ENCODE data around the gene MINDY4.

MINDY4 gene

DNA sequence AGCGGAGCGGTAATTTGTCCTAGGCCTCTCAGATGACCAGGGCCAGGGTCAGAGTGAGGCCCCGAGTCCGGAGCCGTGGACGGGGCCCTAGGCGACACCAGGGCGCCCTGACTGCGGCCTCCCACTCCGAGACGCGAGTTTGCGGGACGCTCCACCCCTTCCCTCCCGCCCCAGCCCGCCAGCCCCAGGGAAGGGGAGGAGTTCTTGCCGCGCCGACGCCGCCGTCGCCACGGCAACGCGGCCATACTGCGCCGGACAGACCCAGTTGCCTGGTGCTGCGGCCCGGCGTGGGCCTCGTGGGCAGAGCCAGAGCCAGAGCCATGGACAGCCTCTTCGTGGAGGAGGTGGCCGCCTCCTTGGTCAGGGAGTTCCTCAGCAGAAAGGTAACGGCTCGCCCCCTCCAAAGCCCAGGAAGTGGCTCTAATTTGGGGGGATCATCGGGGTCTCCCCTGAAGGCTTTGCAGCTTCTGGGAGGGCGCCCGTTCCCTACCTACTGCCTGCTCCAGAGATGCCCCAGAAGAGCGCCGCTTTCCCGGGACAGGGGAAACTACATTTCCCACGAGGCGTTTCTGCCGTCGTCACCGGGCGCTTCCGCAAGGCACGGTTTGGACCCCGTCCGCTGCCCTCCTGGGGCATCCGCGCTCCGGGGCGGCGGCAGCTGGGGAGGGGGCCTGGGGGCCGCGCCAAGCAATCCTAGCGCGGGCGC, at the start of gene MINDY4:
Gene MINDY4, plus strand, starts transcription at position 244 of the 706 bp plus-strand sequence. Its CDS starts 77 bp downstream, at position 321.
- peak; percentile 88 for DNase-seq

GRCh38 chr7:30722187-30722586, 49.0 kb upstream of the MINDY4 start:
- DNase-seq = no peak

DNA sequence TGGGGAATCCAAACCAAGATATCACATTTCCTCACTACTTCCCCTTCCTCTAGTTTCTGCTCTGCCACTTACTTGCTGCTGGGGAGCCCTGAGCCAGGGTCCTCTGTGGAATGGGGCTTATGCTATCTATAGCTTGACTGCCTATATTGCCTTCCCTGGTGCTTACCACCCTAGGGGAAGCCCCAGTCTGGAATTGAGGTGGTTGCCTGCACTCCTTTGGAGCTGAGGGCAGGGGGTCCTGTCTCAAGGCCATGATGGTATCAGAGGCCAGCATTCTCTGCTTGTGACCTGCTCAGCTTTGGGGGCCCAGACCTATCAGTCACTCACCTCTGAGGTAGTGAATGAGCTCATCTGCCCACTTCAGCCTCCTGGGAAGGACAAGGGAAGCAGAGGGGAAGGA, 48.5 kb upstream of the MINDY4 start:
- no peak for DNase-seq

GRCh38 chr7:30723776-30724175, 47.4 kb upstream of the MINDY4 start:
- no peak for DNase-seq

DNA sequence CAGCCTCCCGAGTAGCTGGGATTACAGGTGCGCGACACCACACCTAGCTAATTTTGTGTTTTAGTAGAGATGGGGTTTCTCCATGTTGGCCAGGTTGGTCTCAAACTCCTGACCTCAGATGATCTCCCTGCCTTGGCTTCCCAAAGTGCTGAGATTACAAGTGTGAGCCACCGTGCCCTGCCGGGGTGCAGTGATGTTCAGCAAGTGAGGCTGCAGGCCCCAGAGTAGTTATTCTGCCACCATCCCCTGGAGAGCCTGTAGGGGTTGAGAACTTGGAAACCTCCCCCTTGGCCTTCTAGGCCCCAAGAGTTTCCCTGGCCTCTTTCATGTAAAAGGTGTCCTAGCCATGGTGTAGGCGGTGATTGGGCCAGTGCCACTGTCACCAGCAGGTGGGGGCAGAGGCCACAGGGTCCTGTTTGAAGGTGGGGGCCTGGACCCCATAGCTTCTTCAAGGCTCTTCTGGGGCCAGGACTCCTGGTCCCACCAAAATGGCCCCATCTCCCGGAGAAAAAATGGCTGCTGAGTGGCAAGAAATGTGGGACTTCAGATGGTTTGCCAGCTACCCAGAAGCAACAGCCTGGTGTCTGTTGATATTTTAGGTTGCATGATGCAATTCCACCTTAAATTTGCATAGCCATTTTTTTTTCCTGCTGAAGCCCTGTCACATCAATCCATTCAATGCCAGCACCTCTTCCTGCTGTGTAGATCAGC, 44.8 kb upstream of the MINDY4 start:
- no peak for DNase-seq

DNA sequence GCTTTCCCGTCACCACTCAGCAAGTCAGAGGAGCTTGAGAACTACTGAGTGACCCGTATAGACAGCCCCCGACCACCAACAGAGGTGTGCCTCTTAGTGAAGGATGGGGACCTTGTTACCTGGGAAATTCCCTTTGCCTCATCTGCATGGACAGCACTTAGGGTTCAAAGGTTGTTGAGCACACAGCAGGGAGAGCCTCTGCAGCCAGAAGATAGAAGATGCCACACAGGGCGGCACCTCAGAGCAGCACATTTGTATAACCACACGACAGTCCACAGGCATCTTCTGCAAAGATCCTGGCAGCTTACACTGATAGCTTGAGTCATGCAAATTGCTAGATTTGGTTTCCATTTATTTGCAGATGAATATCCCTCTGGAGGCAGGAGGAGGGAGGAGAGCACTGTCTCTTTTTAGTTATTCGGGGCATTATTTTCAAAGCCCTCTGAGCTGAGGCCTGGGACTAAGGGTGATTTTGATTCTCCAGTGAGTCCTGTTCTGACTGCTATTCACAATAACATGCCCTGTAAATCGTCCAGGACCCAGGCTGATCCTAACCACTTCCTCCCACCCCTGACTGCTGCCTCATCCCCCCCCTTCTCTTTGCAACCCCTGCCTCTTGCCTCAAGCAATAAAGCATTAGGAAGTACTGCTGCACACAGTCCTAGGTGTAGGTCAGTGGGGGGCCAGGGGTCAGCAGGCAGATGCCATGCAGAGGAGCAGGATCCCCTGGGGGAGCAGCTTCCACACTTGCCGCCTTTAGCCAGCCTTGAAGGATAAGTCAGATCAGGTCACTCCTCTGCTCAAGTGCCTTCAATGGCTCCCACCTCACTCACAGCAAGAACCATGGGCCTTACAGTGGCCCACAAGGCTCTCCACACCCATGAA, 43.9 kb upstream of the MINDY4 start:
- no peak for DNase-seq

GRCh38 chr7:30728591-30729100, 42.6 kb upstream of the MINDY4 start:
- no peak for DNase-seq

GRCh38 chr7:30729642-30730041, 41.6 kb upstream of the MINDY4 start:
- DNase-seq = no peak

DNA sequence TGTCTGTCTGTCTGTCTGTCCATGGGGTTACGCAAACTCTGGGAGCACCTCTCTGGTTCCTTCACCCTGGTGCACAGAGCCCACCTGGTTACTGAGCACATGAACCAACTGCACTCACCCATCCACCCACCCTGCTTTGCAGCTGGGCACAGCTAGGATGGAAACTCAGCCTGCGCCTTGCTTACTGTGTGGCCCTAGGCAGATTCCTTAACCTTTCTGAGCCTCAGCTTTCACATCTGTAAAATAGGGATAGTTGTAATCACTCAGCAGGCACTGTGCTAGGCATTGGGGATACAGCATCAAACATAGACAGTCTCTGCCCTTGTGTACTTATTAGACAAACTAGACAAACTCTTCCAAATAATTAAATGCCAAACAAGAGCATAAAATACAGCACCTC, 41.1 kb upstream of the MINDY4 start:
- DNase-seq = no peak

- DNase-seq = no peak
Observed at GRCh38 chr7:30730996-30731395, 40.2 kb upstream of the MINDY4 start.

DNA sequence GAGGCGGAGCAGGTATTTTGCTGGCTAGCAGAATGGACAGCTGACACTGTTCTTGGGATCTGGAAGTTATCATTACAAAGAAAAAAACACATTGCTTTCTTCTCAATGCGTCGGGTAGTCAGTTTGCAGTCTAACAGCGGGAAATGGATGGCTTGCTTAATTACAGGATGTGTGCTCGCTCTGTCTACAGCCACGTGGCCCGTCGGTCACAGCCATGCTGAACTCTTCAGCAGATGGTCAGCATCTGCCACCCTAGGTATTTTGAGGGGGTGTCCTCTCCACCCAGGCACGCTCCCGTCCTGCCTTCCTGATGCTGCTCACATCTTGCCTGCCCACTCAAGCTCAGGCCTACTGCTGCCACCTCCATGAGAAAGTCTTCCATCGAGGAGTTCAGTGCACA, 39.6 kb upstream of the MINDY4 start:
- DNase-seq = no peak

GRCh38 chr7:30732606-30733005, 38.6 kb upstream of the MINDY4 start:
- no peak for DNase-seq

DNA sequence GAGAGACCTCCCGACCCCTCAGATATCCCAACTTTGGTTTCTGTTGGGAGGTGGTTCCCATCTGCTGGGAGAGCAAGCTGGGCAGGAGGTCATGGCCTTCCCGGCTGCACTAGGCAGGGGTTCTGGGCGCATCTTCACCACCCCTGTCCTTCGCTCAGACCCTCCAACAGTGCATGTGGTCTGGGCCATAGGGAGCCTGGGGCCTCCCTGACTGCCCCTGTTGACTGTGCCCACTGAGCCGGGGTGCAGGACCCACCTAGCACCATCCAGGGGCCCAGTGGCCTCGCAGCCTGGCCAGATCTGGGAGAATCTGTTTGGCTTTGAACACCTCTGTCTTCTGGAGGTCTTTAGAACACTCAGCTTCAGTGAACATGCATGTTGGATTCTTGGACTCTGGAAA, 38.0 kb upstream of the MINDY4 start:
- no peak for DNase-seq

DNA sequence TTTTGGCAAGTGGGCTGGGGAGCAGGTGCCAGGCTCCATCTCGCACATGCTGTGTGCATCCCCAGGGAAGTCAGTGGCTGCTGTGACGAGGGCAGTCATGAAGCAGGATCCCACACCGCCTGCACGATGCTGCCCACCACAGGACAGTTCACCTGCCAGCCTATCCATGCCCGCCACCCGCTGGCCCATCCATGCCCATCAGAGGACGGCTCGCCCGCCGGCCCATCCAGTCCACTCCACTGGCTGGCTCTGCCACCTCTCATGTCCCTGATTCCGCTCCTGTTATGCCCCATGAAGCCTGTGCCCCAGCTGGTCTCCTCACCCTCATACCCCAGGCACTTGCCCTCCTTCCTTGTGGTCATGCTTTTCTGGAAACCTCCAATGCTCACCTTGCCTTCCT, 37.5 kb upstream of the MINDY4 start:
- no peak for DNase-seq

DNA sequence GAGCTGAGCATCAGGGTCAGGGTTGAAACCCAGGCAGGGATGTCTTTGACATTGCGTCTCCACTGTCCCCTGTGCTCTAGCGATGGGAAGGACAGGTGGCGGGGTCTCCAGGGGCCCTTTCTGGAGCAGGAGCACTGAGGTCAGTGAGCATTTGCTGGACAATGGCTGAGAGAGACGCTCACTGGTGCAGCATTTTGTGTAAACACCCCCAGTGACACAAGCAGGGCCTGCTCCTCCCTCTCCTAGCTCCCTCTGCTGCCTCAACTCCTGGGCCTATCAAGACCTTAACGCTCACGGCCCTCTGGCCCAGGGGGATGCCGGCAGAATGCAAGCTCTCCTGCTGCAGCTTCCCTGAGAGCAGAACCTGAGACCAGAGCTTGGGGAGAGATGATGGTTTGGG, 36.7 kb upstream of the MINDY4 start:
- DNase-seq = no peak

- no peak for DNase-seq
Observed at GRCh38 chr7:30735631-30736030, 35.6 kb upstream of the MINDY4 start.

DNA sequence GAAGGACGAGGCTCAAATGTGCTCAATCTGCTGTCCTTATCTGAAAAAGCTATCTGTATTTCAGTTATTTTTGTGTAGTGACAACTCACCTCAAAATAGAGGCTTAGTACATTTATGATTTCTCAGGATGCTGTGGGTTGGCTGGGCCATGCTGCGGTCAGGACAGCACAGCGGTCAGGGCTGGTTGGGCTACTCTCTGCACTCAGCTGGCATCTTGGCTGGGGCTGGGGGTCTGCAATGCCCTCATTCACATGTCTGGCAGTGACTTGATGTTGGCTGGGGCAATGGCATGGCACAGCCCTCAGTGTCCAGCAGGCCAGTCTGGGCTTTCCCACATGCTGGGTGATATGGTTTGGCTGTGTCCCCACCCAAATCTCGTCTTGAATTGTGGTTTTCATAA, 34.9 kb upstream of the MINDY4 start:
- no peak for DNase-seq

DNA sequence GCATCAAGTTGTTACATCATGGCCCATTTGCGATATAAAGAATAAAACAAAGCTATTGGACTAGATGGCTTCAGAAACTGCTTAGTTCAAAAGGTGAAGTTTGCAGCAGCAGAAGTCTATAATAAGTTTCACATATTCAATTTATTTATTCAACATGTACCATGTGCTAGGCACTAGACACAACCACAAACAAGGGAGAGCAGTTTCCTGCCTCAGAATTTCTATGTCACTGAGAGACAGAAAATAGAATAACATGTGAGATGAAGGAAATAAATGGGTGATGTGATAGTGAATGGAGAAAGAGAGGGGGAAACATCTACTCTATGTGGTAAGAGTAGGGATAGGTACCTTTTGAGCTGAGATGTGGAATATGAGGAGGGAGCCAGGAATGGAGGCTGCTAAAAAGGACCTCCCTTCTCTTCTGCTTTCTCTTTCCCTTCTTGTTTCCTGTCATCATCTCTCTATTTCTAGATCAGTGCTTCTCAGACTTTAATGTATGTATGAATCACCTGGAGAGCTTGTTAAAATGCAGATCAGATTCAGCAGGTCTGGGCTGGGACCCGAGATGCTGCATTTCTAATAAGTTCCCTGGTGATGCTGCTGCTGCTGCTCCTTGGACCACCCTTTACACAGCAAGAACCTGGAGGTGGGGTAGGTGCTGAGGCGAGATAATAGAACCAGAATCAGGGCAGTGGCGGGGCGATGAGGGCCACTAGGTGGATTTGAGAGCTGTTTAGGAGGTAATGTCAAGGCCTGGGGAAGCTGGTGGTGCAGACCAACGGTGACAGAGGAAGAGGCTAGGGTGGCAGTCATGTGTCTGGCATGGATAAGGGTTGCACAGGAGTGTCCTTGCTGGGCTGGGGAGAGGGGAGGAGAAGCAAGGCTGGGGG, 32.9 kb upstream of the MINDY4 start:
- no peak for DNase-seq

DNA sequence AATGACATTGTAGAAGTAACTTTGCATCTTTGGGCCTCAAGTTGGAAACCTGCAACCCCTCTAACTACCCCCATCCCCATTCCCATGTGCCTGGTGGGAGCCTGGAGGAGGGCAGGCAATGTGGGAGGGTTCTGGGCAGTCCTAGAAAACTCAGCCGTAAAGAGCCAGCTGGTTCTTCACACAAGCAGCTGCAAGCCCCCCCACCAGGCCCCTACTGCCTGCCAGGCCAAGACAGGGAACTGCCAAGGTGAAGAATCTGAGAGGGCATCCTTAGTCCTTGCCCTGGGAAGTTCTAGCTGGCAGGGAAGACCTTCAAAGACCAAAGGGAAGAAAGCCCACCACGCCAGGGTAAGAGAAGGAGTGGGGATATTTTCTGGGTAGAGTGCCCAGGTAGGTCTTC, 31.5 kb upstream of the MINDY4 start:
- no peak for DNase-seq

DNA sequence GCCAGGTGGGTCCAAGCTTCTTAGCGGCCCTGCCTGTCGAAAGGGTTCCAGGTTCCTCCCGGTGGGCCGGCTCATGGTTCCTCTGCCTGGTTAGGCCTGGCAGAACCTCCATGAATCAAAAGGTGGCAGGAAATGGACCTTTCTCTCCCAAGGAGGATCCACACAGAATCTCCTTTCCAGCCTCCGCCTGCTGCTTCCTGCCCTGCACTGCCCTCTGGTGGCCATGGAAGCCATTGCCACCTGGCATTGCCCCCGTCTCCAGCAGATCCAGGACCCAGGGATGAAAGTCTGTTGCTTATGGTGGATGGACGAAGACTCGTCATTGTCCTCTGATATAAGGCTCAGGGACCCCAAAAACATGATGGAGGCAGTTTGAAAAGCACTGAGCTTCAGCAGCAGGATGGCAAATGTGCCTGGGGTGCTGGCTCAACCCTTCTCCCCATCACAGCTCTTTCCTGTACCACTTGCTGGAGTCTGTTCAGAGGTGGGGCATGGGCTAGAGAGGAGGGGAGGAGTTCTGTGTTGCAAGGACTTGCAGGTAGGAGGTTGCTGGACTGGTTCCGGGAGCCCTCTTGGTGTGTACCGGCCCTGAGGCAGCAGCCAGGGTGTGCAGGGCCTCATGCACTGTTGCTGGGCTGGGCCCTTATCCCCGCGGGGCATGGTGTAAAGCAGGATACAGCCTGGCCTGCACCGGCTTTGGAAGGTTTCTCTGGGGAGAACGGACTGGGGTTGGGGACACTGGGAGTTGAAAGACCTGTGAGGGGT, 30.6 kb upstream of the MINDY4 start:
- peak; percentile 85 for DNase-seq

GRCh38 chr7:30741289-30741688, 29.9 kb upstream of the MINDY4 start:
- DNase-seq = no peak

All from right forelimb (tissue), 1 donor.